H1 (cell line): ENCODE results near the gene GARNL3. TPM values are rescaled to one million over a fixed set of nuclear protein-coding genes. Genes with fewer than 3 reads are reported as not detected.

Experiments
- BCL11A ChIP-seq, 2 experiments: IDR thresholded peaks; one replicate each; pipeline ENCODE4 v1.6.1; 2011; ENCODE audit warnings: low read depth in 2 of 2, low read length in 2 of 2, mild to moderate bottlenecking in 2 of 2
- CBX8 ChIP-seq: fragments of 300-800, 300-1000 bp; sonication (generic); IDR thresholded peaks from 2 replicates; pipeline ENCODE4 v1.7.1; 2016; ENCODE audit warnings: low read depth, low read length, borderline replicate concordance
- CEBPB ChIP-seq: IDR thresholded peaks from 2 replicates; pipeline ENCODE4 v1.6.1; 2012; ENCODE audit warnings: low read depth, low read length
- CHD2 ChIP-seq: IDR thresholded peaks from 2 replicates; pipeline ENCODE4 v1.6.1; 2012; ENCODE audit warnings: low read length, improper control_type of control experiment
- EGR1 ChIP-seq: IDR thresholded peaks from 2 replicates; pipeline ENCODE4 v1.6.1; 2011; ENCODE audit warnings: low read depth, low read length, borderline replicate concordance
- GTF2F1 ChIP-seq: IDR thresholded peaks from 2 replicates; pipeline ENCODE4 v1.6.1; 2012; ENCODE audit warnings: low read depth, low read length, improper control_type of control experiment, borderline replicate concordance
- MAFK ChIP-seq: IDR thresholded peaks from 2 replicates; pipeline ENCODE4 v1.6.1; 2012; ENCODE audit warnings: low read depth, mild to moderate bottlenecking, improper control_type of control experiment, low read length
- POU5F1 ChIP-seq: IDR thresholded peaks from 2 replicates; pipeline ENCODE4 v1.6.1; 2011; ENCODE audit warnings: low read depth, mild to moderate bottlenecking, low read length, moderate library complexity
- SIRT6 ChIP-seq: IDR thresholded peaks from one replicate; pipeline ENCODE4 v1.7.1; 2012; ENCODE audit warnings: low read length, inconsistent platforms
- SP1 ChIP-seq: IDR thresholded peaks from 2 replicates; pipeline ENCODE4 v1.6.1; 2011; ENCODE audit warnings: low read depth, low read length
- TCF12 ChIP-seq: IDR thresholded peaks from 2 replicates; pipeline ENCODE4 v1.6.1; 2011; ENCODE audit warnings: low read depth, mild to moderate bottlenecking, low read length
- polyA plus RNA-seq, 7 experiments: library from polyadenylated mRNA; depleted of rRNA in 3 of 7; stranded (reverse) in 5 of 7; unstranded in 2 of 7; fragments of >200 nt in 5 of 7; fragments of 200-250 nt in 2 of 7; gene quantifications; 1 replicate in 5 of 7; 2 replicates in 1 of 7; 4 replicates in 1 of 7; pipeline versions ENCODE4 v1.2.1 to v1.2.3, GENCODE V29; 2011 to 2013; ENCODE audit warnings: missing spikeins in 2 of 7, mixed read lengths in 2 of 7
- total RNA-seq: library from RNA; stranded (reverse); fragmentation: NEBNext Ultra II Directional; extraction: Animal tissue kit (Norgen Biotek cat#: 25700); gene quantifications from 2 replicates; pipeline ENCODE4 v1.2.1, GENCODE V29; 2021
- TF ChIP-seq, protein P1 (sequence below): fragments of 300-600 bp; sonication (generic); IDR thresholded peaks from 2 replicates; pipeline ENCODE4 v1.7.1; 2012; ENCODE audit warnings: low read length, moderate library complexity, mild to moderate bottlenecking, inconsistent platforms; ENCODE audit not compliant: insufficient replicate concordance

The GARNL3 gene
- total and polyA plus RNA-seq, 2 of the 8 experiments (the other 6 are each of a cell fraction or from before 2014, with no cell fraction given) = 6.5 to 18.3 TPM

DNA sequence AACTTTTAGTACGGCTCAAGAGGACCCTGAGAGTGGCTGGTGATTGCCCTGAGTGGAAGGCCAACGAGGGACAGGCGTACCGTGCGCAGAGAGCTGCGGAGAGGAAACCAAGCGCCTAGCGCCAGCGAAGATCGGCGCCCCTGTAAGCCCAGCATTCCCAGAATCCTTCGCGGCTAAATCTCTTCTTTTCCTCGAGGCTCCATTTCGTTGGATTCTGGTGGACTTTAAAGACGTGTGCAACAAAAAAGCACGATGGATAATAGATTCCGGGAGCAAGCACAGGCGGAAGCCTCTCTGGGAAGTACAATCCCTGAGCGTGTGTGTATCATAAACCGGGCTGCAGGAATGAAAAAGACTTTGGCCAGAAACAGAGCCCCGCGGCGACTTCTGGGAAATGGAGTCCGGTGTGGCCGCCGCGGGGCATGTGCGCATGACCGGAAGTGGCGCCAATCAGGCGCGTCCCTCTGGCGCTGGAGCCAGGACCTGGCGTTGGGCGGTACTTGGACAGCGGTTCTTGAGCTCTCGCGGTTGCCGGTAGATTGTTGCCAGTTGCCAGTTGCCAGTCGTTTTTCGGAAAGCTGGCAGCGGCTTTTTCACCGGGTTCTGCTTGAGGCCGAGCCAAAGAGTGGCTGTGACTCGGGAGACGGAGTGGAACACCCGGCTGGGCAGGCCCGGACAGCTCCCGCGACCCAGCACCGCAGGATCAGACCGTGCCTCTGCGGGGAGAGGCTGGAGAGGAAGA lies 159.5 kb downstream of the GARNL3 start, which contains the start of gene ZNF79 (continued):
- TF ChIP-seq, protein P1, sequence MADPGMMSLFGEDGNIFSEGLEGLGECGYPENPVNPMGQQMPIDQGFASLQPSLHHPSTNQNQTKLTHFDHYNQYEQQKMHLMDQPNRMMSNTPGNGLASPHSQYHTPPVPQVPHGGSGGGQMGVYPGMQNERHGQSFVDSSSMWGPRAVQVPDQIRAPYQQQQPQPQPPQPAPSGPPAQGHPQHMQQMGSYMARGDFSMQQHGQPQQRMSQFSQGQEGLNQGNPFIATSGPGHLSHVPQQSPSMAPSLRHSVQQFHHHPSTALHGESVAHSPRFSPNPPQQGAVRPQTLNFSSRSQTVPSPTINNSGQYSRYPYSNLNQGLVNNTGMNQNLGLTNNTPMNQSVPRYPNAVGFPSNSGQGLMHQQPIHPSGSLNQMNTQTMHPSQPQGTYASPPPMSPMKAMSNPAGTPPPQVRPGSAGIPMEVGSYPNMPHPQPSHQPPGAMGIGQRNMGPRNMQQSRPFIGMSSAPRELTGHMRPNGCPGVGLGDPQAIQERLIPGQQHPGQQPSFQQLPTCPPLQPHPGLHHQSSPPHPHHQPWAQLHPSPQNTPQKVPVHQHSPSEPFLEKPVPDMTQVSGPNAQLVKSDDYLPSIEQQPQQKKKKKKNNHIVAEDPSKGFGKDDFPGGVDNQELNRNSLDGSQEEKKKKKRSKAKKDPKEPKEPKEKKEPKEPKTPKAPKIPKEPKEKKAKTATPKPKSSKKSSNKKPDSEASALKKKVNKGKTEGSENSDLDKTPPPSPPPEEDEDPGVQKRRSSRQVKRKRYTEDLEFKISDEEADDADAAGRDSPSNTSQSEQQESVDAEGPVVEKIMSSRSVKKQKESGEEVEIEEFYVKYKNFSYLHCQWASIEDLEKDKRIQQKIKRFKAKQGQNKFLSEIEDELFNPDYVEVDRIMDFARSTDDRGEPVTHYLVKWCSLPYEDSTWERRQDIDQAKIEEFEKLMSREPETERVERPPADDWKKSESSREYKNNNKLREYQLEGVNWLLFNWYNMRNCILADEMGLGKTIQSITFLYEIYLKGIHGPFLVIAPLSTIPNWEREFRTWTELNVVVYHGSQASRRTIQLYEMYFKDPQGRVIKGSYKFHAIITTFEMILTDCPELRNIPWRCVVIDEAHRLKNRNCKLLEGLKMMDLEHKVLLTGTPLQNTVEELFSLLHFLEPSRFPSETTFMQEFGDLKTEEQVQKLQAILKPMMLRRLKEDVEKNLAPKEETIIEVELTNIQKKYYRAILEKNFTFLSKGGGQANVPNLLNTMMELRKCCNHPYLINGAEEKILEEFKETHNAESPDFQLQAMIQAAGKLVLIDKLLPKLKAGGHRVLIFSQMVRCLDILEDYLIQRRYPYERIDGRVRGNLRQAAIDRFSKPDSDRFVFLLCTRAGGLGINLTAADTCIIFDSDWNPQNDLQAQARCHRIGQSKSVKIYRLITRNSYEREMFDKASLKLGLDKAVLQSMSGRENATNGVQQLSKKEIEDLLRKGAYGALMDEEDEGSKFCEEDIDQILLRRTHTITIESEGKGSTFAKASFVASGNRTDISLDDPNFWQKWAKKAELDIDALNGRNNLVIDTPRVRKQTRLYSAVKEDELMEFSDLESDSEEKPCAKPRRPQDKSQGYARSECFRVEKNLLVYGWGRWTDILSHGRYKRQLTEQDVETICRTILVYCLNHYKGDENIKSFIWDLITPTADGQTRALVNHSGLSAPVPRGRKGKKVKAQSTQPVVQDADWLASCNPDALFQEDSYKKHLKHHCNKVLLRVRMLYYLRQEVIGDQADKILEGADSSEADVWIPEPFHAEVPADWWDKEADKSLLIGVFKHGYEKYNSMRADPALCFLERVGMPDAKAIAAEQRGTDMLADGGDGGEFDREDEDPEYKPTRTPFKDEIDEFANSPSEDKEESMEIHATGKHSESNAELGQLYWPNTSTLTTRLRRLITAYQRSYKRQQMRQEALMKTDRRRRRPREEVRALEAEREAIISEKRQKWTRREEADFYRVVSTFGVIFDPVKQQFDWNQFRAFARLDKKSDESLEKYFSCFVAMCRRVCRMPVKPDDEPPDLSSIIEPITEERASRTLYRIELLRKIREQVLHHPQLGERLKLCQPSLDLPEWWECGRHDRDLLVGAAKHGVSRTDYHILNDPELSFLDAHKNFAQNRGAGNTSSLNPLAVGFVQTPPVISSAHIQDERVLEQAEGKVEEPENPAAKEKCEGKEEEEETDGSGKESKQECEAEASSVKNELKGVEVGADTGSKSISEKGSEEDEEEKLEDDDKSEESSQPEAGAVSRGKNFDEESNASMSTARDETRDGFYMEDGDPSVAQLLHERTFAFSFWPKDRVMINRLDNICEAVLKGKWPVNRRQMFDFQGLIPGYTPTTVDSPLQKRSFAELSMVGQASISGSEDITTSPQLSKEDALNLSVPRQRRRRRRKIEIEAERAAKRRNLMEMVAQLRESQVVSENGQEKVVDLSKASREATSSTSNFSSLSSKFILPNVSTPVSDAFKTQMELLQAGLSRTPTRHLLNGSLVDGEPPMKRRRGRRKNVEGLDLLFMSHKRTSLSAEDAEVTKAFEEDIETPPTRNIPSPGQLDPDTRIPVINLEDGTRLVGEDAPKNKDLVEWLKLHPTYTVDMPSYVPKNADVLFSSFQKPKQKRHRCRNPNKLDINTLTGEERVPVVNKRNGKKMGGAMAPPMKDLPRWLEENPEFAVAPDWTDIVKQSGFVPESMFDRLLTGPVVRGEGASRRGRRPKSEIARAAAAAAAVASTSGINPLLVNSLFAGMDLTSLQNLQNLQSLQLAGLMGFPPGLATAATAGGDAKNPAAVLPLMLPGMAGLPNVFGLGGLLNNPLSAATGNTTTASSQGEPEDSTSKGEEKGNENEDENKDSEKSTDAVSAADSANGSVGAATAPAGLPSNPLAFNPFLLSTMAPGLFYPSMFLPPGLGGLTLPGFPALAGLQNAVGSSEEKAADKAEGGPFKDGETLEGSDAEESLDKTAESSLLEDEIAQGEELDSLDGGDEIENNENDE = no peak
- TF ChIP-seq CHD2 (peak; percentile 65), EGR1 (no peak), CEBPB (no peak), POU5F1 (no peak), BCL11A (IDR thresholded peaks at IDR 0.05; ENCODE audit: low read depth in 2 of 2, low read length in 2 of 2) (no peak), GTF2F1 (no peak), MAFK (no peak), CBX8 (no peak), SIRT6 (no peak), TCF12 (no peak), SP1 (no peak)
